Stimulated activated CD4-positive, alpha-beta T cell treated with anti-CD3 and anti-CD28 coated beads, Interleukin-4, amount 100 ng/mL, for 24 hours (primary cell): ENCODE results near the gene RBMS1.

ENCODE experiments used
- DNase-seq: peaks from one replicate; pipeline ENCODE4 v3.0.0-alpha.2; 2020

The RBMS1 gene

GRCh38 chr2:160406591-160407392 is 86.8 kb downstream of the RBMS1 start:
- DNase-seq: peak; percentile 78

DNA sequence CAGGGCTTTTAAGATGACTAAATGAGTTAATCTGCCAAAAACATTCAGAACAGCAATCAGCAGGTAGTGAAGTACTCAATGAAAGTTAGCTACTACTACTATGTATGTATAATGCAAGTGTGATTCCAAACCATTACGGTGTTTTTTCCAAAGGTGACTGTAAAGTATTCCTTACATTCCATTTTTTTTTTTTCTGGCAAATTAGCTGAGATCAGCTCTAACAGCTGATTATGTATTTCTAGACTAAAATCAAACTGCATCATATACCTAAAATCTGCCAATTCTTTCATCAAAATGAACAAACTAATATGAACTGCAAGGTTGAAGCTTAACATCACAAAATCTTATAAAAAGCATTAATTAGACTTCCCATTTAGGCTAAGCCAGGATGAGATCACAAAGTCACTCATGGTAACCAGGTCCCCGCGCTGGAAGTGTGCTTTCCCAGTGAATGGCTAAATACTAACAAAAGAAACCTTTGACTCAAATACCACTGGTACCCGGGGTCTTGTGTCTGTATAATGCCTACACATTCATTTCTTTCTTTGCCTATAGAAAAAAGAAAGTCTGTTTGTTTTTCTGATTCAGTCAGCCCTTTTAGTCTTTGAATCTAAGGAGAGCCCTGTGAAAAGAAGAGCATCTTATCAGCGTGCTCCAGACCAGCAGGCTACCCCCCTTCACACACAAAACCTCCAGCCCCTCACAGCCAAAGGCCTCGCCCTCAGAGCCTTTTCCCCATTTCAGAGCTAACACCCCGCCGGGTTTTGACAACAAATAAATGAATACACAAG is 88.3 kb downstream of the RBMS1 start:
- DNase-seq: no peak

- no peak for DNase-seq
Measured at GRCh38 chr2:160402997-160403979, 90.3 kb downstream of the RBMS1 start.

GRCh38 chr2:160402501-160402900 is 91.1 kb downstream of the RBMS1 start:
- no peak for DNase-seq

DNA sequence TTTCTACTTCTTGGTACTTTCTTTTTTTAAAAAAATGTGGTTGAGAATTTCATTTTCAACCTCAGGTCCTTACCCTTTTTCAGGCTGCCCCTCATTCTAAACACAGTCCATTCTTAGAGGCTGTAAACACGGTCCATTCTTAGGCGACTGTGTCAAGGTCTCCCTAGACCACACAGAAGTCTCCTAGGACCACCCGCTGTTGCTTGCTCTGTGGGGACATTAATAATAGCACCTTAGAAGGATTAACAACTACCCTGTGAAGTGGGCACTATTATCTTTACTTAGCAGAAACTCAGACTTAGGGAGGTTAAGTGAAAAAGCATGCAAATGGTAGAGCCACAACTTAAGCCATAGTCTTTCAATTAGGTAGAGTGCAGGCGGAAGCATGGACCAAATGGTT is 91.7 kb downstream of the RBMS1 start:
- no peak for DNase-seq

GRCh38 chr2:160399880-160400279 is 93.7 kb downstream of the RBMS1 start:
- no peak for DNase-seq

DNA sequence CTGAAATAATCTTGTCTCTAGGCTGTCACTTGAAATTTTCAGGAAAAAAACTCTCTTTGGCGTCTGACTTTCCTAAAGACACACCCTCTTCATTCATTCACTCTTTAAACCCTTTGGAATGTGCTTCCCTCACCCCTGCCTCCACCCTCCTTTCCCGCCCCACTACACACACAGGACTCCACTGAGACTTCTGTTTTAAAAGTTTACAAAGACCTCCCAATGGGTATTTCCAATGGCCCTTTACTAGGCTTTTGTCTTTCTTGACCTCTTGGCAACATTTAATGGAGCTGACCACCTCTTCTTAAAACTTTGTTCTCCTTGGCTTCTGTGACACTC is 96.1 kb downstream of the RBMS1 start:
- DNase-seq: no peak

DNA sequence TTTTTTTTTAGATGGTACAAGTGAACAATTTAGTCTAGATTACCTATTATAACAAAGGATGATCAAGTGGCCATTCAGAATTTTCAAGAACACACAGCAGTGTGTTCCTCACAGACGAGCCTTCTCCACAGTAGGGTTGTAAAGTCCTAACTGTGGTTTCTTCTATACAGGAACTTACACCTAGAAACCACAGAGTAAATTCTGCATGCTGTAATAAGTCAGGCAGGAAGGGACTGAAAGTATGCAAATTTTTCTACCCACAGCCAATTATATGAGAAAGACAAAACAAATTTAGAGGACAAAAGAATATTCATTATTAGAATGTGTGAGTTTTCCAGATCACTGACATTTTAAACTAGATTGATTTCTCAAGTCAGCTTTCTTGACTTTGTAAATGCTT is 99.5 kb downstream of the RBMS1 start:
- no peak for DNase-seq

DNA sequence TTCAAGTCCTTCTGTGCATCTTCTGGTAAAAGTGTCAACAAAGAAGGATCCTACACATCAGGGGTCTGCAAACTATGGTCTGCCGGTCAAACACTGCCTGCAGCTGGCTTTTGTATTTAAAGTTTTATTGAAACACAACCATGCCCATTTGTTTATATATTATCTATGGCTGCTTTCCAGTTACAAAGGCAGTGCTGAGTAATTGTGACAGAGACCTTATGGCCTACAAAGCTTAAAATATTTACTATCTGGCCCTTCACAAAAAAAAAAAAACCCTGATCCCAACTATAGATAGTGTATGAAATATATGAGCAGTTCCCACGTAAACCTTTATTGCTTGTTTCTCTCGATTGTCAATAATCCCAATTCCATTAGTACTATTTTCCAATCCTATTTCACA is 101.4 kb downstream of the RBMS1 start:
- no peak for DNase-seq

DNA sequence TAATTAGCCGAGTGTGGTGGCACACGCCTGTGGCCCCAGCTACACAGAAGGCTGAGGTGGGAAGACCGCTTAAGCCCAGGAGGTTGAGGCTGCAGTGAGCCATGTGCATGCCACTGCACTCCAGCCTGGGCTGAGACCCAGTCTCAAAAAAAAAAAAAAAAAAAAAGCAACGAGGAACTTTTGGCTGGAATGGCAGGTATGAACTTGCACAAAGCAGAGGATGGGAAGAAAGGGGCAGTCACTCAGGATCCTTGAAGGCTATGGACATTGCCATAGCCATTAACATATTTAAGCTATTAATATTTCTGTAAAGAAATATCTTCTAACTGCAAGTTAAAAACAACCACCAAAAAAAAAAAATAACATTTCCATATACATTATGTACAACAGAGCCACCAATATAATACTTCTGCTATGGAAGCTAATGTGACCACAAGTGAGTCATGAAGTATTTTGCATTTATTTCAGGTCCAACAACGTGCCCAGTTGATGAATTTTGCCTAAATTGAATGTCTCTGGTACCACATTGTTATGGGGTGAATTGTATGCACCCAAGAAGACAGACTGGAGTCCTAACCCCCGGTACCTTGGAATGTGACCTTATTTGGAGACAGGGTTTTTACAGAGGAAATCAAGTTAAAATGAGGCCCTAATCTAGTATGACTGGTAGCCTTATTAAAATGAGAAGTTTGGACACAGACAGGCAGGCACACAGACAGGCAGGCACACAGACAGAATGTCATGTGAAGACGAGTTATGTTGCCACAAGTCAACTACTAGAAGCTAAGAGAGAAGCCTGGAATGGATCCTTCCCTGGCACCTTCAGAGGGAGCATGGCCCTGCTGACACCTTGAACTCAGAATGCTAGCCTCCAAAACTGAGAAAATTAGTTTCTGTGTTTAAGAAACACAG is 102.8 kb downstream of the RBMS1 start:
- no peak for DNase-seq

DNA sequence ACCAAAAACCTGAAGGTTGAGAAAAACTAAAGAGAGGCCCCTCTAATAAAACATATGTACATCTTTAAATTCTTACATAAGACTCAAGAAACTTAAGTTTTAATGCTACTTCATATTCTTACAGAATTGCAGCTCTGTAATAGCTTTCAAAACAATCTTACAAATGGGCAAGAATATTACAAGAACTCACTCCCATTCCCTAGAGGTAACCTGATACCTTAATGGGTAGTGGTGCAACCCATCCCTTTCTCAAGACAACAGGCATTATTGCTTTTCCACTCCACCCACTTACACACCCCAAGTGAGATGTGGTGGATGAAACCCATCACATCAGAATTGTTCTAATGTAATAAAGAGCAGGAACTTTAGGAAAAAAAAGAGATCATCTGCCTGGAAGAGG is 103.7 kb downstream of the RBMS1 start:
- DNase-seq: no peak

DNA sequence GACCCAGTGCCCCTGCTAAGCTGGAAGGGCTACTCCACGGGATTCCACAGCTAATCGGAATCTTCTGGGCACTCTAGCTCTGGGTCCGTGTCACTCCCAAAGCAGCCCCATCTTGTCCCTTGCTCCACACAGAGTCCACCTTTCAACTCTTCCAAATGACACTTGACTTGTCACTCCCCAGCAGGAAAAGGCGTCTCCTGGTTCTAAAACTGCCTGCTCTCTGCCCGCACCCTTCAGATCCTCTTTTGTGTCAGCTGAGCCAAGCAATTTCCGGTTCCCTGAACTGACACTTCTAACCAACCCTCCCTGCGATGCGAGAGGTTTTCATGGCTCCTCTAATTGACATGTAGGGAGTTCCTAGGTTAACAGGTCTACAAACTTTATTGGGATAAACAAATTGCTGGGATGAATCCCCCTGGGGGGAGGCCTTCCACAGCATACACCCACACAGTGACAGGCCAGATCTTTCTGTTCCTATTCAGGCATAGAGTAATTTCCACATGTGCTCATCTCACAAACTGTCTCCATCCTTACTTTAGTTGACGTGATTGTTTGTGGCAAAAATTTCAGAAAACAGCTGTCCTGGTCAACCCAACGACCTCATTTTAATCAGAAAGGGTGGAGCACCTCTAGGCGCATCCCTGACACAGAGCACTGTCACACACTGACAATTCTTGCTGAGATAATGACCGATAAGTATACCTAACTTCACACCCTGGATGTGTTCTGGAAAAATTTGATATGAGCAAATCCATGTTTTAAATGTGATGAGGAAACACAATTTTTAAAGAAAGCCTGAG is 104.9 kb downstream of the RBMS1 start:
- peak; percentile 41 for DNase-seq

DNA sequence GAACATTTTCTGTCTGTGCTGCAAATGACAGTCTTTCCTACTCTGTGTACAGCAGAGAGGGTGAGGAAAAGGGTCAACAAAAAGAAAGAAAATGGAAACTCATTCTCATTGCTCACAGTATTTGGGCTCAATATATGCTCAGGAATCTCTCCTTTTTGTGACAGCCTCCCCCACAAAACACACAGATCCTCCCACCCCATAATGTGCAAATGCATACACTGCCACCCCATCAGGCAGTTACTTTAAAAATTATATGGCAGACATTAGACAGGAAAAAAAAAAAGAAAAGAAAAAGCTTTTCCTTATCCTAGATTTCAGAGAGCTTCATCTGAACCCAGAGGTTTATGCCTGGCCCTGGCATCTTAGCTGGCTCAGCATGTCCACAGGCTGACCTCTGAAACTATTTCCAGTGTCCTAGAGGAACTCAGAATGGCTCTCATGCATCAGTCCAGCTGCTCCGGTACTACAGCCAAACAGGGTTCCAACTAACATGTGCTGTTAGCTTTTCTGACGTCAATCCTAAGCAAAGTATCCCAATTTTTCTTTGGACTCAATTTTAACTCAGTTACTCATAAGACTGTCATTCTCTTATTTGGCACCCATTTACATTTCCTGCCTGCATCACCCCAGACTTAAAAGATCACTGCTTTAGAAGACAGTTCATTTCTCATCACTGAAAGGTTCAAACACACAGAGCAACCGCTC is 105.9 kb downstream of the RBMS1 start:
- DNase-seq: no peak

DNA sequence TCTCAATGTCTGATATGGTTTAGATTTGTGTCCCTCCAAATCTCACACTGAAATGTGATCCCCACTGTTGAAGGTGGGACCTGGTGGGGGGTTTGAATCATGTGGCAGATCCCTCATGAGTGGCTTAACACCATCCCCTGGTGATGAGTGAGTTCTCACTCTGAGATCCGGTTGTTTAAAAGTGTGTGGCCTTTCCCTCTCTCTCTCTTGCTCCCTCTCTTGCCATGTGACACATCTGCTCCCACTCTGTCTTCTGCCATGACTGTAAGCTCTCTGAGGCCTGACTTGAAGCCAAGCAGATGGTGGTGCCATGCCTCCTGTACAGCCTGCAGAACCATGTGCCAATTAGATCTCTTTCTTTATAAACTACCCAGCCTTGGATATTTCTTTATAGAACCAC is 108.8 kb downstream of the RBMS1 start:
- DNase-seq: no peak

DNA sequence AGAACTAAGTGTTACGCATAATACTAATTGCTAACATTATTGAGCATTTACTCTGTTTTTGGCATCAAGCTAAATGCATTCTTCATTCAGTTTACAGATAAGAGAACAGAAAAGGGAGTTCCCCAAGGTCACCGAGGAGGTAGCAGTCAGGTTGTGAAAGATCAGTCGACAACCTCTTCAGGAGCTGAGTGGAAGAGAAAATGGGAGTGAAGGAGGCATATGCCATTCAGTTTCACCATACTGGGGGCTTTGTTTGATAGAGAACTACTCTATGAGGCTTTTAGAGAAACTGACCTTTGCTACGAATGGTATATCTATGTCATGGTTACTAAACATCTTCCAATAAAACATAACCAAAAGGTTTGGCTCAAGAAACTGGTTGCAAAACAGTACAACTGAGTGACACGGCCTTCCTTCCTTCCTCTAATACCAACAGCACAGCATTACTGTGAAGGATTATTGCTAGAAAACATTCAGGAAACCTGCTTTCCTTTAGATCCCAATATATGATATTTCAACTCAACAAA is 112.1 kb downstream of the RBMS1 start:
- no peak for DNase-seq

DNA sequence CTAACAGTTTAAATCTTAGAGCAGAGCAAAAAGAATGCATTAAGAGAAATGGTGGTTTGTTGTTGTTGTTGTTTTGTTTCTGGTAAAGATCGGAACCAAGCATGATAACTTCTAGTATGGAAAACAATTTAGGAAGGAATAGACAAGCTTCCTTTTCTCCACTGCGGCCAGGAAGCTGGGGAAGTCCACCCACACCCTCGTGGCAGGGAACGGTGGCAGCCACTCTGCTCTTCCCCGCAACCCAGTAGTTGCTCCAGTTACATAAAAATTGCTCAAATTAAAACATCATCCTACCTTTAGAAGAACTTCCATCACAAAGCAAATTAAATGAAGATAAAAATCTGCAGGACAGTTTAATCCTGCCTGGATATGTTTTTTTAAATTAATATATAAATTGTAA is 113.0 kb downstream of the RBMS1 start:
- DNase-seq: no peak

GRCh38 chr2:160380000-160380570 is 113.5 kb downstream of the RBMS1 start:
- DNase-seq: no peak

- DNase-seq: no peak
Measured at GRCh38 chr2:160379399-160379798, 114.2 kb downstream of the RBMS1 start.

- no peak for DNase-seq
Measured at GRCh38 chr2:160377204-160377995, 116.2 kb downstream of the RBMS1 start.
